Lower leg skin (tissue), 3 donors: ENCODE data around the gene KCNT1.

Experiments used
- POLR2A ChIP-seq, 2 donors: fragments of 450-650 bp; IDR thresholded peaks; one replicate each; pipeline ENCODE4 v1.6.1; 2016 to 2017; ENCODE audit warnings: antibody characterized with exemption in 2 of 2, mild to moderate bottlenecking in 1 of 2, moderate library complexity in 1 of 2
- TF ChIP-seq, protein P1 (sequence below), 3 donors: fragments of 450-650 bp; IDR thresholded peaks; one replicate each; pipeline ENCODE4 v1.5.1; 2016; ENCODE audit warnings: antibody characterized with exemption in 3 of 3, mild to moderate bottlenecking in 3 of 3, moderate library complexity in 2 of 3

- TF ChIP-seq, protein P1, sequence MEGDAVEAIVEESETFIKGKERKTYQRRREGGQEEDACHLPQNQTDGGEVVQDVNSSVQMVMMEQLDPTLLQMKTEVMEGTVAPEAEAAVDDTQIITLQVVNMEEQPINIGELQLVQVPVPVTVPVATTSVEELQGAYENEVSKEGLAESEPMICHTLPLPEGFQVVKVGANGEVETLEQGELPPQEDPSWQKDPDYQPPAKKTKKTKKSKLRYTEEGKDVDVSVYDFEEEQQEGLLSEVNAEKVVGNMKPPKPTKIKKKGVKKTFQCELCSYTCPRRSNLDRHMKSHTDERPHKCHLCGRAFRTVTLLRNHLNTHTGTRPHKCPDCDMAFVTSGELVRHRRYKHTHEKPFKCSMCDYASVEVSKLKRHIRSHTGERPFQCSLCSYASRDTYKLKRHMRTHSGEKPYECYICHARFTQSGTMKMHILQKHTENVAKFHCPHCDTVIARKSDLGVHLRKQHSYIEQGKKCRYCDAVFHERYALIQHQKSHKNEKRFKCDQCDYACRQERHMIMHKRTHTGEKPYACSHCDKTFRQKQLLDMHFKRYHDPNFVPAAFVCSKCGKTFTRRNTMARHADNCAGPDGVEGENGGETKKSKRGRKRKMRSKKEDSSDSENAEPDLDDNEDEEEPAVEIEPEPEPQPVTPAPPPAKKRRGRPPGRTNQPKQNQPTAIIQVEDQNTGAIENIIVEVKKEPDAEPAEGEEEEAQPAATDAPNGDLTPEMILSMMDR (IDR thresholded peaks at IDR 0.05) = no peak
- no peak for TF ChIP-seq POLR2A (IDR thresholded peaks at IDR 0.05)
These were observed 76.4 kb downstream of the KCNT1 start for GRCh38 chr9:135778421-135778820.
